Globus pallidus (tissue), 1 donor: Measurements from ENCODE around the gene MRPS18A.
"Not testable (repeated sequence)": the region's sequence is repeated elsewhere in the genome, so short reads cannot be mapped to it uniquely, and the experiment has no call there.

Source experiments
- DNase-seq: peaks from one replicate; pipeline ENCODE4 v3.0.0-alpha.2; 2015; ENCODE audit warnings: low spot score

The MRPS18A gene

DNA sequence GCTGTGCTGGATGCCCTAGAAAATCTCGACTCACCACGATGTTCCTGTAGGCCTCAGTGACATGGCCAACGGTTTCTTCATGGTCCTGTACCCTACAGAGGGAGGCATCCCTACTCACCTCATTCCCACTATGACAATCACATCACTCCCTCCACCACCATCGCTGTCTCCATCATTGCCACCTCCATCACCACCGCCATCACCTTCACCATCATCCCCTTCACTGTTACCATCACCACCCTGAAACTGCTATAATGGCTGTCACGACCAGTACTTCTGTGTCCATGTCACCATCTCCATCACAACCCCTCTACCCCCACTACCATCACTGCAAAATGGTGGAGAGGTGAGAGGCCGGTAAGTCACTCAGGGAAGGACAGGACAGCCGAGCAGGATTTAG is 29.8 kb upstream of the MRPS18A start:
- DNase-seq, result no peak

DNA sequence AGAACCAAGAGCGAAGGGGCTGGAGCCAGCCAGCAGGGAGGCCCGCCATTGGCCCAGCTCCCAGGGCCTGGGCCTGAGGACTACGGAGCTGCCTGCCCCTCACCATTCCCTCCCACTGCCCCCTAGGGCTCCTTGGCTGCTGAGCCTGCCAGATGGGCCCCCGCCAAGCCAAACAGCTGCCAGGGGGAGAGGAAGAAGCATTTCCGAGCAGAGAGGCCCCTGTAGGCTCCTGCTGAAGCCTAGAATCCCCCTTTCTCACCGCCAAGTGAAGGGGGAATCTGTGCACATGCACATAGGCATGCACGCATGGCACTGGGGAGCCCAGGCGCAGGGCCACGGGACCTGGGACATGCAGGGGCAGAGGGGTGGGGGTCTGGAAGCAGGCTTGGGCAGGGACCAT is 28.5 kb upstream of the MRPS18A start:
- peak; percentile 17 for DNase-seq

GRCh38 chr6:43715056-43715788 is 27.6 kb upstream of the MRPS18A start:
- DNase-seq, result no peak

- no peak for DNase-seq
Measured at GRCh38 chr6:43714311-43715055, 26.9 kb upstream of the MRPS18A start.

DNA sequence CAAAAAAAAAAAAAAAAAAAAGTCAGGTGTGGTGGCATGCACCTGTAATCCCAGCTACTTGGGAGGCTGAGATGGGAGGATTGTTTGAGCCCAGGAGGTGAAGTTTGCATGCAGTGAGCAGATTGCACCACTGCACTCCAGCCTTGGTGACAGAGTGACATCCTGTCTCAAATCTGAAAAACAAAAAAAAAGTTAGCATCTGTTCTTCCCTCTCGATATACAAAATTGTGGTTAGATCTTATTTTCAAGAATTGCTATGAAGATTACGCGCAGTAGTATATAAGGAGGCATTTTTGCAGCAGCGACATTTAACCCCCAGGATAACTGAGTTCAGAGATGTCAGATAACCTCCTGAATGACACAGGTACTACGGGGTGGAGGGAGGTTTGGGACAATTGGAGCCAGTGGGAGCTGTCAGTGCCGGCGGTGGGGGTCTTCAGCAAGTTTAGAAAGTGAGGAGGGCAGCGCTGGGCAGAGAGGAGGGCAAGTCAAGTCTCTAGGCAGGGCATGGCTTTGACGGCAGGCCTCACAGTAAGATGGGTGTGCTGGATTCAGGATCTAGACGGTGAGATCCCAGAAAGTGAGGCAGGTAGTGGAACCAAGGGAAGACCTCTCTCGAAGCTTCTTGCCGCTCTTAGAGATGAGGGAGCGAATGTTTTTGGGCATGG is 26.2 kb upstream of the MRPS18A start:
- DNase-seq, result no peak

DNA sequence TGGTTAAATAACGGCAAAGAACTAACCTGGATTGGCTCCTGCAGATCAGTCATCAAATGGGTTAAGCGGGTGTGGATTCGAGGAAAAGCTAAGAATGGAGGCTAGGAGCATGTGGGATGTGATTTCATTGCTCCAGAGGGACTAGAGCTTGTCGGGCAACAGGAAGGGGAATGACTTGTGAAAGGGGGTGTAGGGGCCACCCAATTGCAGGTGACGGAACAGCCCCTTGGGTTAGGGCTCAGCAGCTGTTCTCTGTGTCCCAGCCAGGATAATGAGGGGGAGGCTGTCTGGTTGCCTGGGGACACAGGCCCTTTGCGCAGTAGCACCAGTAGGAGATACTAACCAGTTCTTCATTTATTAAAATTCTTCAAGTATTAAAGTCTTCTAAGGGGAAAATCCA is 25.0 kb upstream of the MRPS18A start:
- DNase-seq, result no peak

DNA sequence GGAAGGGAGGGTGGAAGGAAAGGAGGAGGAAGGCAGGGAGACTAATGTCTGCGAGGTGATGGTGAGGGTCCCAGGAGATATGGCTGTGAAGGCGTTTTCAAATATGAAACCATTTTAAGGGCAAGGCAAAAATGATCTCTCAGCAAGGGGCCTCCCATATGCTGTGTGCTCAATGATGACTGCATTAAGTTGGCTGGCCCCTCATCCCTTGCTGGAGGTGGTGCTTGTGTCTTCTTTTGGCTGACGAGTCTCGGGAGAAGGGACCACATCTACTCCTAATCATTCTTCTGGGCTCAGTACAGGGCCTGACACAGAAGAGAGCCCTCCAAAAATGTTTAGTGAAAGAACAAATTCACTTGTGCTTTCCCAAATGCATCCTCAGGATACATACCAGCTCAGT is 23.0 kb upstream of the MRPS18A start:
- DNase-seq, result no peak

DNA sequence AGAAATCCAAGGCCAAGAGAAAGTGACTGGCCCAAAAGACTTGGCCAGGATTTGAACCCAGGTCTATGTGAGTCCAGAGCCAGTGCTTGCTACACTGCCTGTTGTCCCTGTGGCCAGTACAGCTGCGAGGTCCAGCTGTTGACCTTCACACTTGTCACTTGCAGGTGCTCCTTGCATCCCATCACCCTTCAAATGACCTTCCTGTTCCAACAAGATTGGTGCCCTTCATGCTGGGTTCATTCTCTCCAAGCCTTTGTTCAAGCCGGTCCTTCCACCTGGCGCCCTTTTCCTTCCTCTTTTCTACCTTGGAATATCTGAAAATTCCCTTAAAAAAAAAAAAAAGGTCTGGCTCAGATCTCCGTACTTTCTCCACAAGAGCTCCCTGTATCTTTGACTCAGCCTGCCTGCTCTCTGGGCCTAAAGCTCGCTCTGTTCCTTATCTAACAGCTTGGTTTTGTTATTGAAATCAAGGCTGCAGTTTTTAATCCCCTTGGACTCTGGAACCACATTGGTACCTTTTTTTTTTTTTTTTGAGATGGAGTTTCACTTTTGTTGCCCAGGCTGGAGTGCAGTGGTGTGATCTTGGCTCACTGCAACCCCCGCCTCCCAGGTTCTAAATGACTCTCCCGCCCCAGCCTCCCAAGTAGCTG is 22.2 kb upstream of the MRPS18A start:
- no peak for DNase-seq

- no peak for DNase-seq
Measured at GRCh38 chr6:43708860-43709653, 21.5 kb upstream of the MRPS18A start.

GRCh38 chr6:43707767-43708166 is 20.2 kb upstream of the MRPS18A start:
- DNase-seq, result no peak

GRCh38 chr6:43707269-43707668 is 19.7 kb upstream of the MRPS18A start:
- DNase-seq, result no peak

DNA sequence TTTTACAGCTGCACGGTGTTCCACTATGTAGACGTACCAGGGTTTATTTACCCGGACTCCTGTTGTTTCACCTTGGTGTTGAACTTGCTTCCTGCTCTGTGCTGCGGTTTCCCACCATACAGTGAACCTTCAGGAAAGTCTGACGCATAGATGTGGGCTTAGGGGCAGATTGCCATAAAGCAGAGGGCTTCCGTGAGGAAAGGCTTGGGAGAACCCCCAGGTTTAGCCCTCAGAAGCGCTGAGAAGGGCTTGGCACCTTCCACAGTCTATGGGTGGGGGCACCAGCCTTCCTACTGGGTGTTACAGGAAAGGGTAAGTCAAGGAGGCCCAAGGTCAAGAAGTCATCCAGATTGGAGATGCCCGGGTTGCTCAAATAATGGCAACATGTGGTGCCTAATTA is 19.2 kb upstream of the MRPS18A start:
- DNase-seq, result no peak

GRCh38 chr6:43705996-43706395 is 18.4 kb upstream of the MRPS18A start:
- DNase-seq, result no peak

GRCh38 chr6:43703512-43704429 is 16.2 kb upstream of the MRPS18A start:
- DNase-seq, result no peak

GRCh38 chr6:43702534-43703440 is 15.2 kb upstream of the MRPS18A start:
- no peak for DNase-seq

DNA sequence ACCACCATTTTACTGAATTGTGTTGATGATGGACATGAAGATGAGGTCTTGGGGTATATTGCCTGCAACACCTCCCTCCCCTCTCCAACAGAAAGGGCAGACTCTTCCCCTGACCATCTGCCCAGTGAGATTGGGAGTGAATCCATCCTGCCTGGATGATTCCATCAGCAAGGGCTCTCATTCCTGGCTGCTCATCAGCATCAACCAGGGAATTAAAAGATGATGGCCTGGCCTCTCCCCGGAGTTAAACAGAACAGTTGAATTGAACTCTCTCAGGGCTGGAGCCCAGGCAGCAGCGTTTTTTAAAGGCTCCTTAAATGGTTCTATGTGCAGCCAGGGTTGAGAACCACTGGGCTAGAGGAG is 14.6 kb upstream of the MRPS18A start:
- DNase-seq, result no peak

DNA sequence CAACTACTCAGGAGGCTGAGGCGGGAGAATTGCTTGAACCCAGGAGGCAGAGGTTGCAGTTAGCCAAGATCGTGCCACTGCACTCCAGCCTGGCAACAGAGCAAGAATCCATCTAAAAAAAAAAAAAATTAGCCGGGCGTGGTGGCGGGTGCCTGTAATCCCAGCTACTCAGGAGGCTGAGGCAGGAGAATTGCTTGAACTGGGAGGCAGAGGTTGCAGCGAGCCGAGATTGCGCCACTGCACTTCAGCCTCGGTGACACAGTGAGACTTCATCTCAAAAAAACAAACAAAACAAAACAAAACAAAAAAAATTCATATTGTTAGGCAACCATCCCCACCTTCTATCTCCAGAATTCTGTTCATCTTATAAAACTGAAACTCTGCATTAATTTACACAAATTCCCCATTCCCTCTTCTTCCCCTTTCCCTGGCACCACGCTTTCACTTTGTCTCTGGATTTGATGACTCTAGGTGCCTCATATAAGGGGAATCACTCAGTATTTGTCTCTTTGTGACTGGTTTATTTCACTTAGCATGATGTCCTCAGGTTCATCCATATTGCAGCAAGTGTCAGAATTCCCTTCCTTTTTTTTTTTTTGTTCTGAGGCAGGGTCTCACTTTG is 13.5 kb upstream of the MRPS18A start:
- not testable (repeated sequence) for DNase-seq

- no peak for DNase-seq
Measured at GRCh38 chr6:43699564-43700186, 12.1 kb upstream of the MRPS18A start.
